Hepatocyte (in vitro differentiated cells): ENCODE results near the gene COQ4. TPM values are rescaled to one million over a fixed set of nuclear protein-coding genes. Genes with fewer than 3 reads are reported as not detected.

Experiments used
- DNase-seq: peaks from one replicate; pipeline ENCODE4 v3.0.0-alpha.2; 2016; ENCODE audit warnings: low spot score
- H2AFZ ChIP-seq: fragments of 200-600 bp; sonication (generic); 2 replicates; pipeline ENCODE4 v1.6.0; 2016; ENCODE audit warnings: antibody characterized with exemption, mild to moderate bottlenecking
- H3K27ac ChIP-seq: fragments of 200-600 bp; sonication (generic); 2 replicates; pipeline ENCODE4 v1.5.1; 2016; ENCODE audit warnings: mild to moderate bottlenecking
- H3K27me3 ChIP-seq: fragments of 200-600 bp; sonication (generic); 2 replicates; pipeline ENCODE4 v1.6.1; 2016
- H3K36me3 ChIP-seq: fragments of 200-600 bp; sonication (generic); replicated peaks from 2 replicates; pipeline ENCODE4 v1.5.1; 2016; ENCODE audit warnings: low read depth; ENCODE audit not compliant: insufficient read depth
- H3K4me1 ChIP-seq: fragments of 200-600 bp; sonication (generic); 2 replicates; pipeline ENCODE4 v1.5.1; 2016; ENCODE audit warnings: mild to moderate bottlenecking, moderate library complexity; ENCODE audit not compliant: insufficient read depth
- H3K4me2 ChIP-seq: fragments of 200-600 bp; sonication (generic); 2 replicates; pipeline ENCODE4 v1.6.0; 2016
- H3K4me3 ChIP-seq: fragments of 200-600 bp; sonication (generic); 2 replicates; pipeline ENCODE4 v1.5.1; 2016; ENCODE audit warnings: mild to moderate bottlenecking
- H3K79me2 ChIP-seq: fragments of 200-600 bp; sonication (generic); 2 replicates; pipeline ENCODE4 v1.6.0; 2017; ENCODE audit warnings: mild to moderate bottlenecking
- H3K9me2 ChIP-seq: fragments of 200-600 bp; sonication (generic); replicated peaks from 2 replicates; pipeline ENCODE4 v1.6.0; 2017; ENCODE audit warnings: mild to moderate bottlenecking; ENCODE audit not compliant: insufficient read depth
- H3K9me3 ChIP-seq: fragments of 200-600 bp; sonication (generic); 2 replicates; pipeline ENCODE4 v1.5.1; 2016; ENCODE audit warnings: low read depth, mild to moderate bottlenecking
- H4K20me1 ChIP-seq: fragments of 200-600 bp; sonication (generic); 2 replicates; pipeline ENCODE4 v1.6.0; 2016; ENCODE audit warnings: mild to moderate bottlenecking; ENCODE audit not compliant: insufficient read depth, poor library complexity, severe bottlenecking
- CTCF ChIP-seq: fragments of 200-600 bp; sonication (generic); IDR thresholded peaks from 2 replicates; pipeline ENCODE4 v1.5.1; 2016; ENCODE audit warnings: antibody characterized with exemption, mild to moderate bottlenecking; ENCODE audit not compliant: poor library complexity
- EZH2 ChIP-seq: fragments of 200-600 bp; sonication (generic); IDR thresholded peaks from 2 replicates; pipeline ENCODE4 v1.6.1; 2016; ENCODE audit warnings: antibody characterized with exemption, mild to moderate bottlenecking, borderline replicate concordance
- EZH2phosphoT487 ChIP-seq: fragments of 200-600 bp; sonication (generic); IDR thresholded peaks from one replicate; pipeline ENCODE4 v1.6.1; 2018; ENCODE audit warnings: antibody characterized with exemption, mild to moderate bottlenecking, low read depth, moderate library complexity; ENCODE audit not compliant: unreplicated experiment, severe bottlenecking
- WGBS: methylation state at CpG from one replicate; pipeline ENCODE4 v1.1.6; 2016; ENCODE audit warnings: low lambda C conversion rate; ENCODE audit errors: missing lambda C conversion rate; 5-methylcytosine and 5-hydroxymethylcytosine counted together
- polyA plus RNA-seq: library from polyadenylated mRNA; unstranded; fragments of >200 nt; fragmentation: Nextera tagmentation; extraction: Ambion mirVana; gene quantifications from 2 replicates; pipeline ENCODE4 v1.2.1, GENCODE V29; 2016
- total RNA-seq: library from RNA; depleted of rRNA; stranded (reverse); fragments of >200 nt; gene quantifications from 2 replicates; pipeline ENCODE4 v1.2.3, GENCODE V29; 2014

Gene COQ4
- total and polyA plus RNA-seq, 2 experiments from 2014 or later: 35.2 to 40.9 TPM

GRCh38 chr9:128372784-128373183, 50.1 kb downstream of the COQ4 start:
- WGBS: 83% methylated on average over 1 of the region's 1 CpG
- H4K20me1 ChIP-seq: peaks cover 6% of the 10 kb centered on the region
- TF ChIP-seq EZH2 (no peak), CTCF (no peak), EZH2phosphoT487 (no peak)
- peaks cover 71% of the 10 kb centered on the region for H3K79me2 ChIP-seq
- H3K36me3 ChIP-seq: no peaks in the 10 kb centered on the region
- H3K9me2 ChIP-seq: no peaks in the 10 kb centered on the region
- no peaks in the 10 kb centered on the region for H3K9me3 ChIP-seq
- no peak overlapping the region for H2AFZ ChIP-seq
- peak overlapping the region; percentile 80 for H3K4me2 ChIP-seq
- H3K27ac ChIP-seq: peak overlapping the region; percentile 89
- H3K27me3 ChIP-seq: no peaks in the 10 kb centered on the region
- H3K4me3 ChIP-seq: no peak overlapping the region
- peaks cover 7% of the 10 kb centered on the region for H3K4me1 ChIP-seq
- DNase-seq: no peak

- H3K4me2 ChIP-seq: no peak overlapping the region
- TF ChIP-seq CTCF: no peak
- no peak for TF ChIP-seq EZH2
- TF ChIP-seq EZH2phosphoT487: no peak
- peaks cover 69% of the 10 kb centered on the region for H3K79me2 ChIP-seq
- H3K4me1 ChIP-seq: peaks cover 7% of the 10 kb centered on the region
- no peaks in the 10 kb centered on the region for H3K27me3 ChIP-seq
- no peak for DNase-seq
- H3K4me3 ChIP-seq: no peak overlapping the region
- H3K9me2 ChIP-seq: no peaks in the 10 kb centered on the region
- H4K20me1 ChIP-seq: peaks cover 6% of the 10 kb centered on the region
- H3K36me3 ChIP-seq: no peaks in the 10 kb centered on the region
- no peak overlapping the region for H2AFZ ChIP-seq
- H3K27ac ChIP-seq: no peak overlapping the region
- WGBS: 96% methylated on average over 9 of the region's 9 CpGs
- no peaks in the 10 kb centered on the region for H3K9me3 ChIP-seq
Observed at GRCh38 chr9:128374221-128374675, 51.6 kb downstream of the COQ4 start.

- TF ChIP-seq EZH2 (no peak), EZH2phosphoT487 (no peak), CTCF (no peak)
- Histone ChIP-seq H3K4me3 (no peak overlapping the region), H3K9me2 (no peaks in the 10 kb centered on the region), H3K79me2 (peaks cover 61% of the 10 kb centered on the region), H3K27ac (no peak overlapping the region), H3K4me1 (no peaks in the 10 kb centered on the region), H3K36me3 (no peaks in the 10 kb centered on the region), H3K4me2 (no peak overlapping the region), H3K27me3 (no peaks in the 10 kb centered on the region), H3K9me3 (no peaks in the 10 kb centered on the region), H2AFZ (no peak overlapping the region), H4K20me1 (peaks cover 6% of the 10 kb centered on the region)
- DNase-seq: no peak
- WGBS: 79% methylated on average over 5 of the region's 5 CpGs
Observed at GRCh38 chr9:128375865-128376264, 53.2 kb downstream of the COQ4 start.

- no peaks in the 10 kb centered on the region for H3K36me3 ChIP-seq
Observed at GRCh38 chr9:128382261-128382660, 59.6 kb downstream of the COQ4 start.

More at GRCh38 chr9:128382261-128382660, 59.6 kb downstream of the COQ4 start:
- H2AFZ ChIP-seq: no peak overlapping the region
- H3K9me3 ChIP-seq: no peaks in the 10 kb centered on the region
- H3K27me3 ChIP-seq: no peaks in the 10 kb centered on the region
- no peaks in the 10 kb centered on the region for H3K4me1 ChIP-seq
- DNase-seq: no peak
- WGBS: 87% methylated on average over 6 of the region's 6 CpGs
- H3K79me2 ChIP-seq: peaks cover 3% of the 10 kb centered on the region
- TF ChIP-seq CTCF (no peak), EZH2phosphoT487 (no peak), EZH2 (no peak)
- no peaks in the 10 kb centered on the region for H3K9me2 ChIP-seq
- H3K4me3 ChIP-seq: no peak overlapping the region
- H3K4me2 ChIP-seq: no peak overlapping the region
- H4K20me1 ChIP-seq: no peaks in the 10 kb centered on the region
- H3K27ac ChIP-seq: no peak overlapping the region
